ENCODE results near the gene SGPP2. TPM values are rescaled to one million over a fixed set of nuclear protein-coding genes. Genes with fewer than 3 reads are reported as not detected.

The SGPP2 gene
- total RNA-seq, 1 experiment from 2014 or later, result 0.57 TPM

DNA sequence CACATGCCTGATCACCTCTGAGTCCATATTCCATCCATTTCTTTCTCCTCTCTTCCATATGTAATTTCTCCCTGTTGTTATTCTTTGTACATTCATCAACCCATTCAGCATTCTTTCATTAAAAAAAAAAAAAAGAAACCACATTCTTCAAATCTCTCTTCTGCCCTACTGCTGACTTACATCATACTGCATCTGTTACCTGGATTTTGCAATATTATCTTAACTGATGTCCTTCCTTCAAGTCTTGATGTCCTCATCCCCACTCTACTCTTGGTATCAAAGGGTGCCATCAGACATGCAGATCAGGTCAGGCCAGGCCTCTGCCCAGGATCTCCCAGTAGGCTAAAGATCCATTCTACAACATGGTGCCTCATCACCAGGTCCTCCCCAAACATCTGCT is 90.6 kb downstream of the SGPP2 start:
- no TSS peak for BruUV-seq (replicated peaks)

DNA sequence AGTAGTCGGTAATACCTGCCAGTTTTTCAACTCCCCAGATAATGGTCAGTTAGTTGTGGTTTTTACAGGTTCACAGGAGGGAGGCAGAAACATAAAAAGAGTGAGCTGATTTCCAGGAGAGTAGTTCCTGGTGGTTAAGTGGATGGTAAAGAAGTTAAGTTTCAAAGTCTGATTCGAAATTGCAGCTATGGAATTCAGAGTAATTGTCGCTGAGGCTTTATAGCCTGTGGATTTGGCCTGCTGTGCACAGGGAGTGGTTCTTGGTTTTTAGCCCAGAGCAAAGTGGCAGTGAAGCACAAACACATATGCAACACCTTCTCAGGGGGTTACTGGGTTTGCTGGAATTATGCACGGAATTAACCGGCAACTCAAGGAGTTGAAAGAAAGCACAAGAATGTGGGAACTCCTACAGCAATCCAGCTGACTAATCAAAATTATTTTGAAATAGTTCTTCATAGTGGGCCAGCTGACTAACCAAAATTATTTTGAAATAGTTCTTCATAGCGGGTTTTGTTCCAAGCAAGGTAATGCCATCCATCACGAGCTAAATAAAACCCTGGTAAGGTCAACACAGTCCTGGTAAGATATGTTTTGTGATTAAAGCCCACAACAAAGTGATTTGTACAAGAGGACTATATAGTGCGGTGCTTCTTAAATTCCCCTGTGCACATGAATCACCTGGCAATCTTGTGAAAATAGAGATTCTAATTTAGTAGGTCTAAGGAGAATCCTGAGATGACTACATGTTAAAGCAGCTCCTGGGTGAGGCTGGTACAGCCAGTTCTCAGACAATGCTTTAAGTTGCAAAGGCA is 94.4 kb downstream of the SGPP2 start:
- CTCF ChIA-PET, result interaction anchor here (0.5 to 0.6 kb wide), 2 partner anchors 426 to 481 kb away, joined by 3 to 6 read pairs; no protein-coding TSS in a partner anchor

More for the DNA sequence above, 90.6 kb downstream of the SGPP2 start:
- no peaks in the 10 kb centered on the region for H3K36me3 ChIP-seq (ENCODE audit: low read depth)
- H3F3A ChIP-seq (ENCODE audit: insufficient read depth, low read depth), result peaks cover 30% of the 10 kb centered on the region
- no peak overlapping the region for H2AFZ ChIP-seq
- H3K27ac ChIP-seq, result no peak overlapping the region
- peaks cover 32% of the 10 kb centered on the region for H3K4me1 ChIP-seq (replicated peaks; ENCODE audit: insufficient read depth)
- no peaks in the 10 kb centered on the region for H4K20me1 ChIP-seq (ENCODE audit: insufficient read depth)
- H3K9me3 ChIP-seq (ENCODE audit: insufficient read depth, low read depth), result no peaks in the 10 kb centered on the region
- H3K4me2 ChIP-seq, result no peak overlapping the region
- H3K9me2 ChIP-seq (ENCODE audit: insufficient read depth), result no peaks in the 10 kb centered on the region
- no peak overlapping the region for H3K4me3 ChIP-seq
- DNase-seq, result peak in 1 of 2 experiments; percentile 64
- no peaks in the 10 kb centered on the region for H3K79me2 ChIP-seq (ENCODE audit: low read depth)
- ChIA-PET POLR2A (ENCODE audit: unreplicated experiment) (interaction anchor here (0.7 kb wide), 1 partner anchor 1099 kb away, joined by 5 read pairs; no protein-coding TSS in a partner anchor), CTCF (no interaction called here)
- TF ChIP-seq CTCF (conservative IDR thresholded peaks at IDR 0.05) (no peak), EZH2 (IDR thresholded peaks at IDR 0.05; ENCODE audit: low read depth) (no peak)
- intact Hi-C loops (cut with micrococcal nuclease; ENCODE audit: unreplicated experiment), result no loop called here
- H3K27me3 ChIP-seq (ENCODE audit: insufficient read depth, low read depth), result no peaks in the 10 kb centered on the region

GRCh38 chr2:222521099-222521498 is 96.8 kb downstream of the SGPP2 start:
- no peak overlapping the region for H3K27ac ChIP-seq
- ChIA-PET POLR2A (ENCODE audit: unreplicated experiment) (no interaction called here), CTCF (no interaction called here)
- no peak overlapping the region for H3K4me2 ChIP-seq
- intact Hi-C loops (cut with micrococcal nuclease; ENCODE audit: unreplicated experiment), result no loop called here
- no peak for TF ChIP-seq CTCF (conservative IDR thresholded peaks at IDR 0.05)
- no peak overlapping the region for H2AFZ ChIP-seq
- H3K79me2 ChIP-seq (ENCODE audit: low read depth), result no peaks in the 10 kb centered on the region
- no TSS peak for BruUV-seq (replicated peaks)
- no peaks in the 10 kb centered on the region for H3K36me3 ChIP-seq (ENCODE audit: low read depth)
- H3F3A ChIP-seq (ENCODE audit: insufficient read depth, low read depth), result peaks cover 35% of the 10 kb centered on the region
- H4K20me1 ChIP-seq (ENCODE audit: insufficient read depth), result no peaks in the 10 kb centered on the region
- peaks cover 37% of the 10 kb centered on the region for H3K4me1 ChIP-seq (replicated peaks; ENCODE audit: insufficient read depth)
- DNase-seq, result no peak
- H3K9me2 ChIP-seq (ENCODE audit: insufficient read depth), result no peaks in the 10 kb centered on the region
- H3K9me3 ChIP-seq (ENCODE audit: insufficient read depth, low read depth), result no peaks in the 10 kb centered on the region
- H3K4me3 ChIP-seq, result no peak overlapping the region
- no peaks in the 10 kb centered on the region for H3K27me3 ChIP-seq (ENCODE audit: insufficient read depth, low read depth)

More for the DNA sequence above, 94.4 kb downstream of the SGPP2 start:
- H3K9me3 ChIP-seq (ENCODE audit: insufficient read depth, low read depth), result no peaks in the 10 kb centered on the region
- no TSS peak for BruUV-seq (replicated peaks)
- no peaks in the 10 kb centered on the region for H3K36me3 ChIP-seq (ENCODE audit: low read depth)
- peak overlapping the region; percentile 80 for H3K27ac ChIP-seq
- peaks cover 37% of the 10 kb centered on the region for H3K4me1 ChIP-seq (replicated peaks; ENCODE audit: insufficient read depth)
- H3K27me3 ChIP-seq (ENCODE audit: insufficient read depth, low read depth), result no peaks in the 10 kb centered on the region
- H3K4me2 ChIP-seq, result peak overlapping the region; percentile 59
- 0 out of 2 replicates have a peak overlapping the region, but pooled peaks have one; percentile 1 for H2AFZ ChIP-seq
- peaks cover 35% of the 10 kb centered on the region for H3F3A ChIP-seq (ENCODE audit: insufficient read depth, low read depth)
- H3K9me2 ChIP-seq (ENCODE audit: insufficient read depth), result no peaks in the 10 kb centered on the region
- DNase-seq, result peak; percentile 64 to 99
- H3K79me2 ChIP-seq (ENCODE audit: low read depth), result no peaks in the 10 kb centered on the region
- H3K4me3 ChIP-seq, result peak overlapping the region; percentile 10; the same call in 1 of the 2 replicates
- TF ChIP-seq CTCF (conservative IDR thresholded peaks at IDR 0.05), result no peak
- TF ChIP-seq EZH2 (IDR thresholded peaks at IDR 0.05; ENCODE audit: low read depth), result no peak
- POLR2A ChIA-PET (ENCODE audit: unreplicated experiment), result interaction anchor here (0.5 to 0.7 kb wide), 4 partner anchors 36 to 463 kb away, joined by 3 to 8 read pairs (median 3); no protein-coding TSS in a partner anchor
- intact Hi-C loops (cut with micrococcal nuclease; ENCODE audit: unreplicated experiment), result loop anchor here (2.0 kb wide), 1 partner anchor 54 kb away; no protein-coding TSS in a partner anchor
- H4K20me1 ChIP-seq (ENCODE audit: insufficient read depth), result no peaks in the 10 kb centered on the region

Data from PC-9 (cell line).